Gastroesophageal sphincter (tissue), 3 donors: Measurements from ENCODE around the gene MKI67.

Source experiments
- CTCF ChIP-seq, 4 experiments: fragments of 200-600 bp in 2 of 4; fragments of 450-650 bp in 2 of 4; sonication (generic) in 1 of 4; IDR thresholded peaks; one replicate each; pipeline ENCODE4 v1.5.1; 2017 to 2019; ENCODE audit warnings: antibody characterized with exemption in 4 of 4, mild to moderate bottlenecking in 2 of 4, moderate library complexity in 2 of 4
- POLR2AphosphoS5 ChIP-seq: sonication (generic); formaldehyde crosslinking; IDR thresholded peaks from one replicate; pipeline ENCODE4 v1.6.1; 2017; ENCODE audit warnings: antibody characterized with exemption

- TF ChIP-seq CTCF (IDR thresholded peaks at IDR 0.05): no peak
- TF ChIP-seq POLR2AphosphoS5: no peak
These were observed 54.2 kb downstream of the MKI67 start for GRCh38 chr10:128072046-128072445.
